A549 (cell line): ENCODE data around the gene ING3. TPM values are rescaled to one million over a fixed set of nuclear protein-coding genes. Genes with fewer than 3 reads are reported as not detected.

Source experiments
- ATAC-seq, 2 experiments: fragments of 200-7000 bp in 1 of 2; fragments of >200 bp in 1 of 2; cut with Nextera tagmentation in 1 of 2; cut with Tn5 transposase in 1 of 2; 3 replicates each; pipeline versions ENCODE4 v1.8.0 to v1.9.1; 2018 to 2020; ENCODE audit warnings: mild to moderate bottlenecking in 1 of 2, moderate library complexity in 1 of 2
- CTCF ChIA-PET: fragments of 300-600 bp; sonication (Branson Sonifier 250); formaldehyde crosslinking; extraction: SDS; loops from one replicate; lab custom pipeline; 2021; ENCODE audit warnings: antibody characterized with exemption, inconsistent platforms; lab: Yijun Ruan, JAX
- POLR2A ChIA-PET: fragments of 350-600 bp; formaldehyde crosslinking; extraction: SDS; loops from one replicate; lab custom pipeline; 2021; ENCODE audit warnings: antibody characterized with exemption, inconsistent platforms; lab: Yijun Ruan, JAX
- DNase-seq, 2 experiments: peaks; one replicate each; pipeline versions ENCODE4 v3.0.0 to v3.0.0-alpha.2; 2011 to 2016; ENCODE audit warnings: low read depth in 1 of 2, low spot score in 1 of 2
- FAIRE-seq: peaks from 2 replicates; lab custom pipeline; 2011; peaks lifted over from hg19 to GRCh38; lab: Jason Lieb, UNC
- H3K27ac ChIP-seq, 2 experiments: fragments of >200 bp; sonication (Bioruptor Twin); formaldehyde crosslinking; 3 replicates each; pipeline ENCODE4 v1.5.1; 2016 to 2017
- H3K4me1 ChIP-seq: fragments of >200 bp; sonication (Bioruptor Twin); formaldehyde crosslinking; 3 replicates; pipeline ENCODE4 v1.6.1; 2016
- H3K4me2 ChIP-seq: fragments of >200 bp; sonication (Bioruptor Twin); formaldehyde crosslinking; 3 replicates; pipeline ENCODE4 v1.6.1; 2016
- H3K4me3 ChIP-seq: fragments of >200 bp; sonication (Bioruptor Twin); formaldehyde crosslinking; 3 replicates; pipeline ENCODE4 v1.5.1; 2016
- H3K9me3 ChIP-seq: fragments of >200 bp; sonication (Bioruptor Twin); formaldehyde crosslinking; 3 replicates; pipeline ENCODE4 v1.6.1; 2016
- BCL3 ChIP-seq: fragments of >200 bp; sonication (Bioruptor Twin); formaldehyde crosslinking; IDR thresholded peaks from 3 replicates; pipeline ENCODE4 v1.6.1; 2016
- BHLHE40 ChIP-seq: IDR thresholded peaks from 2 replicates; pipeline ENCODE4 v1.6.1; 2012; ENCODE audit warnings: low read depth, low read length, inconsistent platforms
- CBX8 ChIP-seq: fragments of 200-600 bp; sonication (generic); IDR thresholded peaks from 2 replicates; pipeline ENCODE4 v1.6.1; 2016
- CTCF ChIP-seq: fragments of >200 bp; sonication (Bioruptor Twin); formaldehyde crosslinking; IDR thresholded peaks from 3 replicates; pipeline ENCODE4 v1.5.1; 2016
- EHF ChIP-seq: fragments of 250-450 bp; sonication (Bioruptor Pico); IDR thresholded peaks from 2 replicates; pipeline ENCODE4 v1.5.0; 2020; ENCODE audit warnings: mild to moderate bottlenecking
- EHMT2 ChIP-seq: fragments of 200-600 bp; sonication (generic); IDR thresholded peaks from 2 replicates; pipeline ENCODE4 v1.6.1; 2016; ENCODE audit warnings: antibody characterized with exemption, low read depth, mild to moderate bottlenecking, moderate library complexity
- ELK1 ChIP-seq: fragments of 150-350 bp; IDR thresholded peaks from 2 replicates; pipeline ENCODE4 v1.6.1; 2014; ENCODE audit warnings: low read depth, mild to moderate bottlenecking, low read length
- FOSB ChIP-seq: fragments of 250-450 bp; sonication (Bioruptor Pico); IDR thresholded peaks from 2 replicates; pipeline ENCODE4 v1.5.0; 2020; ENCODE audit warnings: mild to moderate bottlenecking, moderate library complexity
- FOXS1 ChIP-seq: fragments of 250-450 bp; sonication (Bioruptor Pico); IDR thresholded peaks from 2 replicates; pipeline ENCODE4 v1.5.0; 2020; ENCODE audit warnings: mild to moderate bottlenecking, moderate library complexity
- HDAC2 ChIP-seq: fragments of 200-600 bp; sonication (generic); IDR thresholded peaks from 2 replicates; pipeline ENCODE4 v1.6.1; 2016
- HOXB5 ChIP-seq: fragments of 250-450 bp; sonication (Bioruptor Pico); IDR thresholded peaks from 2 replicates; pipeline ENCODE4 v1.5.0; 2020; ENCODE audit warnings: mild to moderate bottlenecking, moderate library complexity
- JUNB ChIP-seq: fragments of >200 bp; sonication (Bioruptor Twin); formaldehyde crosslinking; IDR thresholded peaks from 2 replicates; pipeline ENCODE4 v1.6.1; 2016
- MAFK ChIP-seq: fragments of 450-650 bp; IDR thresholded peaks from 2 replicates; pipeline ENCODE4 v1.6.1; 2014; ENCODE audit not compliant: partially characterized antibody
- MYC ChIP-seq: IDR thresholded peaks from 2 replicates; pipeline ENCODE4 v1.6.1; 2012; ENCODE audit warnings: mild to moderate bottlenecking, inconsistent platforms, low read length, improper control_type of control experiment, borderline replicate concordance
- NFE2L2 ChIP-seq: fragments of 150-350 bp; conservative IDR thresholded peaks from 2 replicates; pipeline ENCODE4 v1.6.1; 2014; ENCODE audit warnings: low read length
- NPAS2 ChIP-seq: fragments of 250-450 bp; sonication (Bioruptor Pico); IDR thresholded peaks from 2 replicates; pipeline ENCODE4 v1.8.0; 2022; ENCODE audit warnings: mild to moderate bottlenecking, moderate library complexity, borderline replicate concordance
- NR3C1 ChIP-seq: fragments of >200 bp; sonication (Bioruptor Twin); formaldehyde crosslinking; IDR thresholded peaks from 3 replicates; pipeline ENCODE4 v1.6.1; 2017
- PHF8 ChIP-seq: fragments of 200-600 bp; sonication (generic); IDR thresholded peaks from 2 replicates; pipeline ENCODE4 v1.6.1; 2016; ENCODE audit warnings: low read depth, mild to moderate bottlenecking, antibody characterized with exemption, moderate library complexity, borderline replicate concordance
- RAD21 ChIP-seq, 2 experiments: fragments of >200 bp in 1 of 2; sonication (Bioruptor Twin) in 1 of 2; formaldehyde crosslinking in 1 of 2; IDR thresholded peaks in 1 of 2; conservative IDR thresholded peaks in 1 of 2; 2 replicates in 1 of 2; 3 replicates in 1 of 2; pipeline ENCODE4 v1.6.1; 2012 to 2018; ENCODE audit warnings: inconsistent platforms in 1 of 2
- RARB ChIP-seq: fragments of 250-450 bp; sonication (Bioruptor Pico); IDR thresholded peaks from 2 replicates; pipeline ENCODE4 v1.8.0; 2021; ENCODE audit warnings: mild to moderate bottlenecking, moderate library complexity
- WGBS: methylation state at CpG from one replicate; pipeline ENCODE4 v1.1.6; 2017; ENCODE audit errors: missing lambda C conversion rate; 5-methylcytosine and 5-hydroxymethylcytosine counted together
- polyA plus RNA-seq, 4 experiments: library from polyadenylated mRNA; depleted of rRNA in 3 of 4; stranded (reverse); fragments of >200 nt; fragmentation: RNase III in 1 of 4; extraction: RNeasy Plus Mini Kit Qiagen cat#74134 plus additional on column Dnase treatment in 1 of 4; gene quantifications; 2 replicates in 3 of 4; 3 replicates in 1 of 4; pipeline ENCODE4 v1.2.3, GENCODE V29; 2011 to 2017
- TF ChIP-seq, protein P1 (sequence below): fragments of 200-600 bp; sonication (generic); IDR thresholded peaks from 2 replicates; pipeline ENCODE4 v1.6.1; 2016; ENCODE audit warnings: antibody characterized with exemption, mild to moderate bottlenecking, moderate library complexity
- TF ChIP-seq, protein P2 (sequence below): IDR thresholded peaks from 2 replicates; pipeline ENCODE4 v1.6.1; 2012; ENCODE audit warnings: low read depth, borderline replicate concordance

ING3 gene
- polyA plus RNA-seq, 2 of the 4 experiments (the other 2 are of a cell fraction): 5.6 to 11.3 TPM

GRCh38 chr7:120920034-120920433 is 30.5 kb upstream of the ING3 start:
- TF ChIP-seq HDAC2 (no peak), CTCF (no peak), MYC (no peak), NR3C1 (no peak), NPAS2 (no peak), JUNB (no peak), BCL3 (no peak), EHF (CRISPR knock-in tag) (no peak), EHMT2 (no peak), FOXS1 (CRISPR knock-in tag) (no peak), HOXB5 (CRISPR knock-in tag) (no peak), BHLHE40 (no peak)
- TF ChIP-seq, protein P1, sequence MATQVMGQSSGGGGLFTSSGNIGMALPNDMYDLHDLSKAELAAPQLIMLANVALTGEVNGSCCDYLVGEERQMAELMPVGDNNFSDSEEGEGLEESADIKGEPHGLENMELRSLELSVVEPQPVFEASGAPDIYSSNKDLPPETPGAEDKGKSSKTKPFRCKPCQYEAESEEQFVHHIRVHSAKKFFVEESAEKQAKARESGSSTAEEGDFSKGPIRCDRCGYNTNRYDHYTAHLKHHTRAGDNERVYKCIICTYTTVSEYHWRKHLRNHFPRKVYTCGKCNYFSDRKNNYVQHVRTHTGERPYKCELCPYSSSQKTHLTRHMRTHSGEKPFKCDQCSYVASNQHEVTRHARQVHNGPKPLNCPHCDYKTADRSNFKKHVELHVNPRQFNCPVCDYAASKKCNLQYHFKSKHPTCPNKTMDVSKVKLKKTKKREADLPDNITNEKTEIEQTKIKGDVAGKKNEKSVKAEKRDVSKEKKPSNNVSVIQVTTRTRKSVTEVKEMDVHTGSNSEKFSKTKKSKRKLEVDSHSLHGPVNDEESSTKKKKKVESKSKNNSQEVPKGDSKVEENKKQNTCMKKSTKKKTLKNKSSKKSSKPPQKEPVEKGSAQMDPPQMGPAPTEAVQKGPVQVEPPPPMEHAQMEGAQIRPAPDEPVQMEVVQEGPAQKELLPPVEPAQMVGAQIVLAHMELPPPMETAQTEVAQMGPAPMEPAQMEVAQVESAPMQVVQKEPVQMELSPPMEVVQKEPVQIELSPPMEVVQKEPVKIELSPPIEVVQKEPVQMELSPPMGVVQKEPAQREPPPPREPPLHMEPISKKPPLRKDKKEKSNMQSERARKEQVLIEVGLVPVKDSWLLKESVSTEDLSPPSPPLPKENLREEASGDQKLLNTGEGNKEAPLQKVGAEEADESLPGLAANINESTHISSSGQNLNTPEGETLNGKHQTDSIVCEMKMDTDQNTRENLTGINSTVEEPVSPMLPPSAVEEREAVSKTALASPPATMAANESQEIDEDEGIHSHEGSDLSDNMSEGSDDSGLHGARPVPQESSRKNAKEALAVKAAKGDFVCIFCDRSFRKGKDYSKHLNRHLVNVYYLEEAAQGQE: no peak
- WGBS: 2% methylated on average over 2 of the region's 2 CpGs
- no peak overlapping the region for H3K4me2 ChIP-seq
- H3K4me3 ChIP-seq: no peak overlapping the region
- H3K27ac ChIP-seq: no peak overlapping the region
- H3K4me1 ChIP-seq: no peaks in the 10 kb centered on the region
- POLR2A ChIA-PET: interaction anchor here (0.6 kb wide), 1 partner anchor 62 kb away, joined by 5 read pairs; no protein-coding TSS in a partner anchor
- ATAC-seq (no peak), FAIRE-seq (no peak), DNase-seq (no peak)
- H3K9me3 ChIP-seq: no peaks in the 10 kb centered on the region
- CTCF ChIA-PET: no interaction called here

GRCh38 chr7:120920591-120921274 is 29.8 kb upstream of the ING3 start:
- ATAC-seq (no peak), FAIRE-seq (no peak), DNase-seq (no peak)
- no peak overlapping the region for H3K4me2 ChIP-seq
- WGBS: 33% methylated on average over 3 of the region's 3 CpGs
- ChIA-PET POLR2A (no interaction called here), CTCF (no interaction called here)
- H3K27ac ChIP-seq: no peak overlapping the region
- H3K4me1 ChIP-seq: no peaks in the 10 kb centered on the region
- H3K4me3 ChIP-seq: no peak overlapping the region
- no peaks in the 10 kb centered on the region for H3K9me3 ChIP-seq
- TF ChIP-seq FOXS1 (CRISPR knock-in tag): no peak
- no peak for TF ChIP-seq CBX8
- TF ChIP-seq RAD21 (conservative IDR thresholded peaks at IDR 0.05 in 1 of 2, IDR thresholded peaks at IDR 0.05 in 1 of 2): no peak
- TF ChIP-seq NFE2L2: no peak
- no peak for TF ChIP-seq PHF8
- no peak for TF ChIP-seq MAFK
- TF ChIP-seq, protein P2, sequence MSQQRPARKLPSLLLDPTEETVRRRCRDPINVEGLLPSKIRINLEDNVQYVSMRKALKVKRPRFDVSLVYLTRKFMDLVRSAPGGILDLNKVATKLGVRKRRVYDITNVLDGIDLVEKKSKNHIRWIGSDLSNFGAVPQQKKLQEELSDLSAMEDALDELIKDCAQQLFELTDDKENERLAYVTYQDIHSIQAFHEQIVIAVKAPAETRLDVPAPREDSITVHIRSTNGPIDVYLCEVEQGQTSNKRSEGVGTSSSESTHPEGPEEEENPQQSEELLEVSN: no peak
- TF ChIP-seq JUNB: no peak
- TF ChIP-seq, protein P1: no peak
- TF ChIP-seq RARB (CRISPR knock-in tag): no peak
- TF ChIP-seq FOSB (CRISPR knock-in tag): no peak
- TF ChIP-seq ELK1: no peak
